ENCODE measurements around the gene GGNBP2. TPM values are rescaled to one million over a fixed set of nuclear protein-coding genes. Genes with fewer than 3 reads are reported as not detected.
"Not testable (repeated sequence)": the region's sequence is repeated elsewhere in the genome, so short reads cannot be mapped to it uniquely, and the experiment has no call there.

The GGNBP2 gene
- total RNA-seq, 1 experiment from 2014 or later = 27.6 TPM

- H3K4me3 ChIP-seq (ENCODE audit: insufficient read depth, low read depth, low read length) = no peak overlapping the region
- no peak for DNase-seq
- no peaks in the 10 kb centered on the region for H3K27me3 ChIP-seq (ENCODE audit: control insufficient read depth, insufficient read depth, low read length)
- H3K36me3 ChIP-seq (replicated peaks; ENCODE audit: control insufficient read depth, insufficient read depth, low read length) = peaks cover 76% of the 10 kb centered on the region
Observed at GRCh38 chr17:36506831-36507230, 37.9 kb upstream of the GGNBP2 start.

DNA sequence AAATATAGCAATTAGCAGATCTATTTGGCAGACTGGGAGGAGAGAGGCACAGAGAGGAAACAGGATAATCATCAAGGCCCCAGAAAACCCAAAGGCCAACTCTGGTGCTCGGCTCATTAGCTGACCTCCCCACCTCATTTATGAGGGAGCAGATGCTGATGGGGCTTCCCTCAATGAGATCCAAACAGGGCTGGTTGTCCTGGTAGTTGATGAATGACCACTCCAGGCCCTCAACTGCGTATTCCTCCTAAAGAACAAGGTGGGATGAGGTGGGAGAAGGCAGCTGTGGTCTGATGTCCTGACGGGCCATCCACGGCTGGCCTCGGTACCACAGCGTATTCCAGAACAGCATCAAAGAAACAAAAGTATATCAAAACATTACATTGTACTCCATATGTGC, 37.5 kb upstream of the GGNBP2 start:
- H3K4me3 ChIP-seq (ENCODE audit: insufficient read depth, low read depth, low read length) = no peak overlapping the region
- H3K36me3 ChIP-seq (replicated peaks; ENCODE audit: control insufficient read depth, insufficient read depth, low read length) = peaks cover 75% of the 10 kb centered on the region
- H3K27me3 ChIP-seq (ENCODE audit: control insufficient read depth, insufficient read depth, low read length) = no peaks in the 10 kb centered on the region
- DNase-seq = no peak

- peaks cover 74% of the 10 kb centered on the region for H3K36me3 ChIP-seq (replicated peaks; ENCODE audit: control insufficient read depth, insufficient read depth, low read length)
- not testable (repeated sequence) for DNase-seq; H3K4me3 ChIP-seq (ENCODE audit: insufficient read depth, low read depth, low read length); H3K27me3 ChIP-seq (ENCODE audit: control insufficient read depth, insufficient read depth, low read length)
Observed at GRCh38 chr17:36508439-36508838, 36.3 kb upstream of the GGNBP2 start.

DNA sequence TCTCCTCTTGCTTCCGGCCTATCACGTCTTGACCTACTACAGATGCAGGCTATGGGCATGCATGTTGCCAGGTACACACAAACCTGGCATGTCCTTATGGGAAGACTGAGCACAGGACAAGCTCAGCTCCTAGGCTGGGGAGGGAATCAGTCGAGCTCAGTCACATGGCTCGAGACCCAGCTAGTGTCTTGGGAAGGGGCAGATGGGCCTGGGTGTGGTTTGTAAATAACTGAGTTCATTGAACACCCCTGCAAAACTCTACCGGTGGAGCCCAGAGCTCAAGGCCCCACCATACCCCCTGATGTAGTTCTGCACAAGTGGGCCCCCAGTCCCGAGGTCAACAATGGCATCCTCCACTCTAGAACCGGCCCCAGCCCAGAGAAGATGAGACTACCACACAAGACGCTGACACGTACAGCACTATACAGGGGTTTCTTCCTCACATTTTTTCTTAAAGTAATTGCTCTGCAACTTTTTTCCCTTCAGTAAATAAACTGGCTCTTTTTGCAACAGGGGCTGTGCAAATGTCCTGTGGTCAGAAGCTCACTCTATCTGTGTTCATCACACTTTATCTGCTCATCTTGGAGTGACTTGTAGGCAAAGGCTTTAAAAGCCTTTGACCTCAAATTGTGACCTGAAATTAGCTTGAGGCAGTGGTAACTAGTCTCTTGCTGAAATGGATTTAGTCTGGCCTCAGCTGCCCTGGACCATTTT, 35.3 kb upstream of the GGNBP2 start:
- Histone ChIP-seq H3K4me3 (ENCODE audit: insufficient read depth, low read depth, low read length) (no peak overlapping the region), H3K36me3 (replicated peaks; ENCODE audit: control insufficient read depth, insufficient read depth, low read length) (peaks cover 69% of the 10 kb centered on the region), H3K27me3 (ENCODE audit: control insufficient read depth, insufficient read depth, low read length) (no peaks in the 10 kb centered on the region)
- DNase-seq = no peak

DNA sequence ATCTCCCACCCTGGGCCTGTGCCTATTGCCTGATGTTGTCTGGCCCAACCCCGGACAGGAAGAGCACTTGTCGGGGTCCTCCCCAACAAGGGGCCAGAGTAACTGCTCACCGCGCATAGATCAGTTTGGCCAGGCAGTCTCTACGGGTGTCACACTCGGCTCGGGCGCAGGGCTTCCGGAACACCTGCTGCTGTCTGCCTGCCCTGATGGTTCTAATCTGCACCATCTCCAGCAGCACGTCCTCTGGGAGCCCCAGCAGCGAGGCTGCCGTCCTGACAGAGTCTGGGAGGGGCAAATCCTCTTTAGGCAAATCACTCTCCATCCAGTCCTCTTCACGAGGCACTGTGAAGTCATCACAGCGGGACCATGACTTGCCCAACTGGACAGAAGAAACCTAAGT, 34.1 kb upstream of the GGNBP2 start:
- Histone ChIP-seq H3K27me3 (ENCODE audit: control insufficient read depth, insufficient read depth, low read length) (no peaks in the 10 kb centered on the region), H3K36me3 (replicated peaks; ENCODE audit: control insufficient read depth, insufficient read depth, low read length) (peaks cover 60% of the 10 kb centered on the region), H3K4me3 (ENCODE audit: insufficient read depth, low read depth, low read length) (no peak overlapping the region)
- DNase-seq = no peak

- Histone ChIP-seq H3K27me3 (ENCODE audit: control insufficient read depth, insufficient read depth, low read length) (no peaks in the 10 kb centered on the region), H3K36me3 (replicated peaks; ENCODE audit: control insufficient read depth, insufficient read depth, low read length) (peaks cover 59% of the 10 kb centered on the region), H3K4me3 (ENCODE audit: insufficient read depth, low read depth, low read length) (no peak overlapping the region)
- no peak for DNase-seq
Observed at GRCh38 chr17:36511216-36511615, 33.5 kb upstream of the GGNBP2 start.

GRCh38 chr17:36512641-36513040, 32.1 kb upstream of the GGNBP2 start:
- DNase-seq = no peak
- H3K27me3 ChIP-seq (ENCODE audit: control insufficient read depth, insufficient read depth, low read length) = no peaks in the 10 kb centered on the region
- peaks cover 49% of the 10 kb centered on the region for H3K36me3 ChIP-seq (replicated peaks; ENCODE audit: control insufficient read depth, insufficient read depth, low read length)
- no peak overlapping the region for H3K4me3 ChIP-seq (ENCODE audit: insufficient read depth, low read depth, low read length)

- Histone ChIP-seq H3K4me3 (ENCODE audit: insufficient read depth, low read depth, low read length) (no peak overlapping the region), H3K27me3 (ENCODE audit: control insufficient read depth, insufficient read depth, low read length) (no peaks in the 10 kb centered on the region), H3K36me3 (replicated peaks; ENCODE audit: control insufficient read depth, insufficient read depth, low read length) (peaks cover 31% of the 10 kb centered on the region)
- no peak for DNase-seq
Observed at GRCh38 chr17:36514856-36515255, 29.9 kb upstream of the GGNBP2 start.

DNA sequence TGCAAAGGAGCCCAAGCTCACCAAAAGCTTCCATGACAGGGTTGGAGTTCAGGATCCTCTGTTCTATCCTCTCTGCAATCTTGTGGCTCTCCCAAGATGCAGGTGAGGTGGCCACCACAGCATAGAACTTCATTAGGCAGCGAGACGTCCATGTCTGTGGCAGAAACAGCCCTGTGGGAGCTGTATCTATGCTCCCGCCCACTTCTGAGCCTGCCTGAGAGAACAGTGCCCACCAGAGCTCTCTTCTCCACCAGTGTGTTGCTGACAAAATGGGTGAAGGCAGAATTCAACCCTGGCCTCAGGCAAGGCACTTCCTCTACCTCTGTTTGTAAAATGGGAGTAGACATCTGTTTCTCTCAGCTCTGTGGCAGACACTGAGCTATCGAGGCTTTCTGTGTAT, 28.9 kb upstream of the GGNBP2 start:
- H3K4me3 ChIP-seq (ENCODE audit: insufficient read depth, low read depth, low read length) = no peak overlapping the region
- H3K27me3 ChIP-seq (ENCODE audit: control insufficient read depth, insufficient read depth, low read length) = no peaks in the 10 kb centered on the region
- H3K36me3 ChIP-seq (replicated peaks; ENCODE audit: control insufficient read depth, insufficient read depth, low read length) = peaks cover 22% of the 10 kb centered on the region
- no peak for DNase-seq

- H3K36me3 ChIP-seq (replicated peaks; ENCODE audit: control insufficient read depth, insufficient read depth, low read length) = peaks cover 36% of the 10 kb centered on the region
- H3K27me3 ChIP-seq (ENCODE audit: control insufficient read depth, insufficient read depth, low read length) = no peaks in the 10 kb centered on the region
- DNase-seq = no peak
- no peak overlapping the region for H3K4me3 ChIP-seq (ENCODE audit: insufficient read depth, low read depth, low read length)
Observed at GRCh38 chr17:36523113-36523512, 21.6 kb upstream of the GGNBP2 start.

DNA sequence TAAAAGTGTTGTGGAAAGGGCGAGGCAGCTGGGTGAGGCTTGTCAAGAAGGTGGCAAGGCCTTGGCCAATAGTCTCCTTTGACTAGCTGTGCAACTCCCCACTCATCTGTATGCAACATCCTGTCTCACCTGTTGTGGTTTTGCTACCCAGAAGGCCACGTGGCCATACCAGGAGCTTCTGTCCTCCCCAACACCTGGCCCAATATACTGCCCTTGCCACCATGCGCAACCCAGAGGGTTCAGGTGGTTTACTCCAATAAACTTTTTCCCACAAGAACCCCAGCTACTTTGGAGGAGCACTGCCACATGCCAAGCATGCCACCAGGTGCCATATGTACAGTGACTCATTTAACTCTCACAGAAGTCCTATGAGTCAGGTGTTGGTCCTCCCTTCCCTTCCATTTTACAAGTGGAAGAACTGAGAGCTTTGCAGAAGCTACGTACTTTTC, 20.3 kb upstream of the GGNBP2 start:
- no peak for DNase-seq
- H3K27me3 ChIP-seq (ENCODE audit: control insufficient read depth, insufficient read depth, low read length) = no peaks in the 10 kb centered on the region
- peaks cover 42% of the 10 kb centered on the region for H3K36me3 ChIP-seq (replicated peaks; ENCODE audit: control insufficient read depth, insufficient read depth, low read length)
- H3K4me3 ChIP-seq (ENCODE audit: insufficient read depth, low read depth, low read length) = no peak overlapping the region

DNA sequence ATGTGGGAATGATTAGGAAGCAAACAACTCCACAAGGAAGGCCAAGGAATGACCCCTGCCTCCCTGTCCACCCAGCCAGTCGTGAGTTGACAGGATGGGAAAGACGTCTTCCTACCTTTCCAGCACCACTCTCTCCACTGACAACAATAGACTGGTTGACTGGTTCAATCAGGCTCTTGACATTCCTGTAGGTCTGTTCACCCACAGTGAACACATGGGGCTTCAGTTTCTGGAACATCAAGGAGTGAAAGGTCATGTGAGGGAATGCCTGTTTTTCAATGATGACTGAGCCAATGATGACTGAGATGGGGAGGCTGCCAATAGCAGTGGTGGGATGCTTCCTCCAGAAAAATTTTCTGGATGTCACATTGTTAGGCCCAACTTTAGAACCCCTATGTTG, 19.6 kb upstream of the GGNBP2 start:
- Histone ChIP-seq H3K36me3 (replicated peaks; ENCODE audit: control insufficient read depth, insufficient read depth, low read length) (peaks cover 42% of the 10 kb centered on the region), H3K27me3 (ENCODE audit: control insufficient read depth, insufficient read depth, low read length) (no peaks in the 10 kb centered on the region), H3K4me3 (ENCODE audit: insufficient read depth, low read depth, low read length) (no peak overlapping the region)
- DNase-seq = no peak

GRCh38 chr17:36525888-36526287, 18.8 kb upstream of the GGNBP2 start:
- no peak for DNase-seq
- no peak overlapping the region for H3K4me3 ChIP-seq (ENCODE audit: insufficient read depth, low read depth, low read length)
- H3K27me3 ChIP-seq (ENCODE audit: control insufficient read depth, insufficient read depth, low read length) = no peaks in the 10 kb centered on the region
- peaks cover 42% of the 10 kb centered on the region for H3K36me3 ChIP-seq (replicated peaks; ENCODE audit: control insufficient read depth, insufficient read depth, low read length)

- no peak overlapping the region for H3K4me3 ChIP-seq (ENCODE audit: insufficient read depth, low read depth, low read length)
- peak; percentile 8 for DNase-seq
- peaks cover 54% of the 10 kb centered on the region for H3K36me3 ChIP-seq (replicated peaks; ENCODE audit: control insufficient read depth, insufficient read depth, low read length)
- no peaks in the 10 kb centered on the region for H3K27me3 ChIP-seq (ENCODE audit: control insufficient read depth, insufficient read depth, low read length)
Observed at GRCh38 chr17:36527621-36528250, 17.0 kb upstream of the GGNBP2 start.

DNA sequence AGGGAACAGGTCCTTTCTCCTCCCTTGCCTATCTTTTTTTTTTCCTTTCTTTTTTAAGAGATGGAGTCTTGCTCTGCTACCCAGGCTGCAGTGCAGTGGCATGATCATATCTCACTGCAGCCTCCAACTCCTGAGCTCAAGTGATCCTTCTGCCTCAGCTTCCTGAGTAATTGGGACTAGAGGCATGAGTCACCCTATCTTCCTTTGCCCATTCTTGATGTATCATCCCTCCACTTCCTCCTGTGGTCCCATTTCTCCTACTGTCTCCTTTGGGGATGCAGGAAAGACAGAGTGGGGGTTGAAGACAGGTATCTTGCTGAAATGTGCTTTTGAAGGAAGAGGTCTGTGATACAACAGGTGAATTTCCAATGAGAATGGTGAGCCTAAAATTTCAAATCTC, 15.6 kb upstream of the GGNBP2 start:
- Histone ChIP-seq H3K27me3 (ENCODE audit: control insufficient read depth, insufficient read depth, low read length) (no peaks in the 10 kb centered on the region), H3K36me3 (replicated peaks; ENCODE audit: control insufficient read depth, insufficient read depth, low read length) (peaks cover 60% of the 10 kb centered on the region), H3K4me3 (ENCODE audit: insufficient read depth, low read depth, low read length) (no peak overlapping the region)
- no peak for DNase-seq

Measured in H7 (cell line).